GM10847 (cell line): ENCODE measurements around the gene RAPGEF2.

Experiments used
- POLR2A ChIP-seq: IDR thresholded peaks from 2 replicates; pipeline ENCODE4 v1.6.1; 2011; ENCODE audit not compliant: insufficient read length; ENCODE audit errors: extremely low read depth

Gene RAPGEF2

GRCh38 chr4:159102622-159103383 lies at the start of gene RAPGEF2:
TSS of gene RAPGEF2 (plus strand) at chr4:159103079. CDS start at chr4:159104163, 1,084 bp downstream.
- TF ChIP-seq POLR2A = peak; percentile 58

GRCh38 chr4:159055833-159056232 lies 47.0 kb upstream of the RAPGEF2 start:
- TF ChIP-seq POLR2A = no peak

GRCh38 chr4:159060161-159060560 lies 42.7 kb upstream of the RAPGEF2 start:
- TF ChIP-seq POLR2A = no peak

DNA sequence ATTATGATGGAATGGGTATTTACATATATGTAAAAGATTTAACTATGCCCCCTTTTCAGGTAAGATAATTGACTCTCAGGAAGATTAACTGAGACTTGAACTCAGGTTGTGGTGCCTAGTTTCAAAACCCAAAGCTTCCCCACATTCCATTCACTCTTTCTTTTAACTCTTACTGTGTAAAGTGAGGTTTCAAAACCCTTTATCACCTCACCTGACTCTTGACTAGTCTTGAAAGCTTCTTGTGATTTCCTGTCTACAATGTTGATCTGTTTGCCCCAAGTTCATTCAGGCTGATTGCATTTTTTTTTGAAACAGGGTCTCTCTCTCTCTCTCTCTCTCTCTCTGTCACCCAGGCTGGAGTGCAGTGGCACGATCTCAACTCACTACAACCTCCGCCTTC lies 40.5 kb upstream of the RAPGEF2 start:
- TF ChIP-seq POLR2A = no peak

GRCh38 chr4:159065513-159066240 lies 37.2 kb upstream of the RAPGEF2 start:
- TF ChIP-seq POLR2A = no peak

GRCh38 chr4:159069922-159070321 lies 33.0 kb upstream of the RAPGEF2 start:
- no peak for TF ChIP-seq POLR2A

DNA sequence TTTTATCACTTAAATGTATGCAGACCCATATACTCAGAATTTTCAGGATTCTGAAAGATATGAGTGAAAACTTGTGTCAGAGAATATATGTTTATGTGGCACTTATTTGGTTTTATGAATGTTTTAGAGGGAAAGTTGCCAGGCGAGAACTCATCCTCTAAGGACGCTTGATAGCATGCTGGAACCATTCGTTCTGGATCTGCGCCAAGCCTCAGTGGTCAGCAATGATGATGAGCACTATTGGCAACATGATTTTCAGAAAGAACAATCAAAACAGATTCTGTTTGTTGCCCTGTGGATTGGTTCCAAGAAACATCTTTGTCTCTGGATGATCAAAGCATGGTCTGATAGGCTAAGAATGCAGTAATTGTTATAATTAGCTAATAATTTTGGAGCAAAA lies 32.1 kb upstream of the RAPGEF2 start:
- TF ChIP-seq POLR2A = no peak

DNA sequence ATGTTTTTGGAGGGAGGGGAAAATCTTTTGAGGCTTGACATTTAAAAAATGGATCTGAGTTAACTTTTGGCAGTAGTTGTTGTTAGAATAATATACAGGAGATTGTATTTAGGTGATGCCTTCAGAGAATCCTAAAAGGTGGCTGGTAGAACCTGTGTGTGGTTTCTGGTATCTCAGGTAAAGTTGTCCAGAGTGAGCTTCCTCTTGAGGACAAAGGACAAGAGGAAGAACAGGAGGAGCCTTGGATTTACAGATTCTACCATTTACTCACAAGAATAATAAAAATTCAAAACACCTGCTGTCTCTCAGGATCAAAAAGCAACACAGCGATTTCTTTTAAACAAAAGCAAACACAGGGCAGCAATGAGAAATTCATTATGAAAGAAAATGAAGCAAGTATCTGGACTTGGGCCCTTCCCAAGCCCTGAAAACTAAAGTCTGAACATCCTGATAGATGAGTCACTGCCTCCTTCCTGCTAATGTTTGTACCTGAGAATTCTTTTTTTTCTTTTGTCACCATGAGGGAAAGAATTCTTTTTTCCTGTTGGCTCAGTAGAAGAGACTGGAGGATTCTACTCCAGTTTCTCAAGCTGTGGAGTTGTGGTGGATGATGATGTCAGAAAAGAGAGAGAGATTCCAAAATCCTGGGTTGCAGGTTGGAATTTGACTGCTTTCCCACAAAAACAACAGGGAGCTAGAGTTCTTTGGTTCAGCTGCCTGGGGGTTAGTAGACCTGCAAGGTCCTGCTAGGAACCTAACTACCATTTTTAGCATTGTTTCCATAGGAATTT lies 31.5 kb upstream of the RAPGEF2 start:
- no peak for TF ChIP-seq POLR2A

DNA sequence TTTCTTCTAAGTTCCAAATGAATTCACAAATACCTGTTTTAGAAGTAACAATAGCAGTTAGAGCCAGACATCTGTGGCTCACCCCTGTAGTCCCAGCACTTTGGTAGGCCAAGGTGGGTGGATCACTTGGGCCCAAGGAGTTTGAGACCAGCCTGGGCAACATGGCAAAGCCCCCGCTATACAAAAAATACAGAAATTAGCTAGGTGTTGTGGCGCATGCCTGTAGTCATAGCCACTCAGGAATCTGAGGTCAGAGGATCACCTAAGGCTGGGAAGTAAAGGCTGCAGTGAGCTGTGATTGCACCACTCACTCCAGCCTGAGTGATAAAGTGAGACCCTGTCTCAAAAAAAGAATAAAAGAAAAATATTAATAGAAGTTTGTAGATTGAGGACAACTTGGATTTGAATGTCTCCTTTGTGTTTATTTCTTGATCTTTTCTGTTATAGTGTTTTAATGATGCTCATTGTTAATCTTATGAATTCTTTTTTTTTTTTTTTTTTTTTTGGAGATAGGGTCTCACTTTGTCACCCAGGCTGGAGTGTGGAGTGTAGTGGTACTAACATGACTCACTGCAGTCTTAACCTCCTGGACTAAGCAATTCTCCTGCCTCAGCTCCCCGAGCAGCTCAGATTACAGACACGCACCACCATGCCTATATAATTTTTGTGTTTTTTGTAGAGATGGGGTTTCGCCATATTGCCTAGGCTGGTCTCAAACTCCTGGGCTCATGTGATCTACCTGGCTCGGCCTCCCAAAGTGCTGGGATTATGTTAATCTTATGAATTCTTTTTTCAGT lies 30.7 kb upstream of the RAPGEF2 start:
- TF ChIP-seq POLR2A = no peak

DNA sequence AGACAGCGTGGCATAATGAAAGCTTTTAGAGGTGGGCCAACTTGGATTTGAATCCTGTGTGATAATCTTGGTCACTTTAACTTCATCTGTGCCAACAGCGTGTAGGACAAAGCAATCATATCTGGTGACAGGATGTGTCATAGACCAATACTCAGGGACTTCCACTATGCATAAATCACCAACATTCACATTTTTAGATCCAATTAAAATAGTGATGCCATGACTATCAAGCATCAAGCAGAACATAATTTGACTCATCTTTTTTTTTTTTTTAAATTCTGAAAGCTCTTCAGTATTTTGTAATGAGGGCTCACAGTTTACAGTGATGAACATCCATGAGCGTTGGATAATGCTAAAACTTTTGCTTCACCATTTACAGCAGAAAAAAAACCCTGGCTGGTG lies 27.3 kb upstream of the RAPGEF2 start:
- no peak for TF ChIP-seq POLR2A

- no peak for TF ChIP-seq POLR2A
These were observed 25.0 kb upstream of the RAPGEF2 start for GRCh38 chr4:159077702-159078495.

- TF ChIP-seq POLR2A = no peak
These were observed 23.8 kb upstream of the RAPGEF2 start for GRCh38 chr4:159079074-159079473.

- no peak for TF ChIP-seq POLR2A
These were observed 16.3 kb upstream of the RAPGEF2 start for GRCh38 chr4:159086606-159087005.

DNA sequence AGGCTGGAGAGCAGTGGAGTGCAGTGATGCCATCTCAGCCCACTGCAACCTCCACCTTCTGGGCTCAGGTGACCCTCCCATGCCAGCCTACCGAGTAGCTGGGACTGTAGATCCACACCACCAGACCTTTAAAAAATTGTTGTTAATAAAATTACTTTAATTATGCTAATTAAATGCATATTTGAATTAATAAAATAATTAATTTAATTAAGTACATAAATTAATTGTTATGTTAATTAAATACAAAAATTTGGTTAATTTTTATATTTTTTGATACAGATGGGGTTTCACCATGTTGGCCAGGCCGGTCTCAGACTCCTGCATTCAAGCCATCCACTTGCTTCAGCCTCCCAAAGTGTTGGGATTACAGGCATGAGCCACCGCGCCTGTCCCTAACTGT lies 12.6 kb upstream of the RAPGEF2 start:
- TF ChIP-seq POLR2A = no peak
